H1 (cell line): ENCODE results near the gene TTC21A. TPM values are rescaled to one million over a fixed set of nuclear protein-coding genes. Genes with fewer than 3 reads are reported as not detected.

Experiments
- CHD7 ChIP-seq: fragments of 300-600 bp; sonication (generic); IDR thresholded peaks from 2 replicates; pipeline ENCODE4 v1.7.1; 2012; ENCODE audit warnings: low read length, moderate library complexity, mild to moderate bottlenecking, inconsistent platforms; ENCODE audit not compliant: insufficient replicate concordance
- CREB1 ChIP-seq: IDR thresholded peaks from 2 replicates; pipeline ENCODE4 v1.6.1; 2012; ENCODE audit warnings: inconsistent platforms
- EGR1 ChIP-seq: IDR thresholded peaks from 2 replicates; pipeline ENCODE4 v1.6.1; 2011; ENCODE audit warnings: low read depth, low read length, borderline replicate concordance
- EZH2 ChIP-seq: fragments of 200-600 bp; sonication (generic); IDR thresholded peaks from 2 replicates; pipeline ENCODE4 v1.7.1; 2012; ENCODE audit warnings: low read depth, mild to moderate bottlenecking, moderate library complexity, low read length, inconsistent platforms; ENCODE audit not compliant: severe bottlenecking
- NANOG ChIP-seq: IDR thresholded peaks from 2 replicates; pipeline ENCODE4 v1.6.1; 2011; ENCODE audit warnings: low read length, low read depth, mild to moderate bottlenecking, inconsistent platforms; ENCODE audit not compliant: insufficient read depth, poor library complexity, severe bottlenecking
- PHF8 ChIP-seq: fragments of 200-600 bp; sonication (generic); conservative IDR thresholded peaks from 2 replicates; pipeline ENCODE4 v1.7.1; 2012; ENCODE audit warnings: low read depth, mild to moderate bottlenecking, inconsistent platforms, low read length, moderate library complexity
- POLR2A ChIP-seq, 2 experiments: IDR thresholded peaks; 1 replicate in 1 of 2; 2 replicates in 1 of 2; pipeline ENCODE4 v1.6.1; 2011; ENCODE audit warnings: low read depth in 2 of 2, low read length in 2 of 2, mild to moderate bottlenecking in 2 of 2; ENCODE audit errors: control extremely low read depth in 1 of 2
- POU5F1 ChIP-seq: IDR thresholded peaks from 2 replicates; pipeline ENCODE4 v1.6.1; 2011; ENCODE audit warnings: low read depth, mild to moderate bottlenecking, low read length, moderate library complexity
- RAD21 ChIP-seq, 2 experiments: IDR thresholded peaks in 1 of 2; conservative IDR thresholded peaks in 1 of 2; 2 replicates each; pipeline ENCODE4 v1.6.1; 2011; ENCODE audit warnings: low read depth in 2 of 2, low read length in 2 of 2, improper control_type of control experiment in 1 of 2, inconsistent platforms in 1 of 2, mild to moderate bottlenecking in 1 of 2, moderate library complexity in 1 of 2
- ZNF274 ChIP-seq: IDR thresholded peaks from 2 replicates; pipeline ENCODE4 v1.7.0; 2012; ENCODE audit warnings: low read length, borderline replicate concordance; ENCODE audit errors: extremely low read depth
- polyA plus RNA-seq, 7 experiments: library from polyadenylated mRNA; depleted of rRNA in 3 of 7; stranded (reverse) in 5 of 7; unstranded in 2 of 7; fragments of >200 nt in 5 of 7; fragments of 200-250 nt in 2 of 7; gene quantifications; 1 replicate in 5 of 7; 2 replicates in 1 of 7; 4 replicates in 1 of 7; pipeline versions ENCODE4 v1.2.1 to v1.2.3, GENCODE V29; 2011 to 2013; ENCODE audit warnings: missing spikeins in 2 of 7, mixed read lengths in 2 of 7
- total RNA-seq: library from RNA; stranded (reverse); fragmentation: NEBNext Ultra II Directional; extraction: Animal tissue kit (Norgen Biotek cat#: 25700); gene quantifications from 2 replicates; pipeline ENCODE4 v1.2.1, GENCODE V29; 2021

The TTC21A gene
- total and polyA plus RNA-seq, 2 of the 8 experiments (the other 6 are each of a cell fraction or from before 2014, with no cell fraction given): 2.3 to 2.8 TPM

DNA sequence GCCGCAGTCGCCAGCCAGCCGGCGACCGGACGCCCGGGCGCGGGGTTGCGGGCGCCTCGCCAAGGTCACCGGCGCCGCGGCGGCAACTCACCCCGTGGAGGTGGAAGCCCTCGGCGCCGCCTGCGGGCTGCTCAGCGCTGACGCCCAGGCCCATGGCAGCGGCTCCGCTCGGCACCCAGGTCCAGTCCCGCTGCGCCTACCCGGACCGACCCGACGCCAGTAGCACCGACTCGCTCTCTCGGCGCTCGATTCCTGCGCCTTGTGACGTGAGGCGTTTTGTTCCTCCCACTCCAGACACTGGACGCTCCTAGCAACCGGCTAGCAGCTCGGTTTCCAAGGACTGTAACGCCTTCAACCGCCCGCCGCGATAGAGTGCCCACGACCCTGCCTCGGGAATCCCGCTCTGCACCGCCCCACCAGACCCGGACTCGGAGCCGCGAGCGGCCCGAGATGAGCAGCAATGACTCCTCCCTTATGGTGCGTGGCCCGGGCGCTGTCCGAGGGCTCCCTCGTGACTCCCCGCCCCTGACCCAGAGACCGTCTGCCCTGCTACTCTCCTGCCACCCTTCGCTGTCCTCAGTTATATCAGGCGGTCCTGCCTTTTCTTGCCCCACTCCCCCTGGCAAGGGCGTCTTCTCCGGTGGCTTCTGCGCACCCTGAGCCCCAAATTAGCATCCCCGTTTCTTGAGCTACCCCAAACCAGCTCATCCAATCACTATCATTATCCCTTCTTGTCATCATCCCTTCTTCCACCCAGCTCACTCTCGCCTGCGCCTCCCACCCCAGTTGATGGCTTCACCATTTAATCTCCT, at the start of gene TTC21A, which contains the start of gene GORASP1 (continued):
- TF ChIP-seq CHD7 (no peak), RAD21 (IDR thresholded peaks at IDR 0.05 in 1 of 2, conservative IDR thresholded peaks at IDR 0.05 in 1 of 2; ENCODE audit: low read depth in 2 of 2, low read length in 2 of 2) (peak in 1 of 2 experiments; percentile 2; a peak in 1 of 4 replicates), PHF8 (peak; percentile 22; the same call in 1 of the 2 replicates), CREB1 (peak; percentile 93), POU5F1 (no peak), POLR2A (IDR thresholded peaks at IDR 0.05; ENCODE audit: control extremely low read depth in 1 of 2, low read depth in 2 of 2, low read length in 2 of 2) (no peak), NANOG (no peak), EZH2 (no peak), ZNF274 (no peak), EGR1 (no peak)
